ENCODE data around the gene VPS72.
"Not testable (repeated sequence)": the region's sequence is repeated elsewhere in the genome, so short reads cannot be mapped to it uniquely, and the experiment has no call there.

VPS72 gene

GRCh38 chr1:151189637-151190445, at the start of gene VPS72:
VPS72 (minus strand) TSS chr1:151190197; CDS start chr1:151190121, 76 bp downstream.
- peak; percentile 96 for DNase-seq

- peak; percentile 87 for DNase-seq
Observed at GRCh38 chr1:151238467-151238739, 48.4 kb upstream of the VPS72 start.

- no peak for DNase-seq
Observed at GRCh38 chr1:151237678-151238466, 47.9 kb upstream of the VPS72 start.

- no peak for DNase-seq
Observed at GRCh38 chr1:151235235-151235634, 45.2 kb upstream of the VPS72 start.

- no peak for DNase-seq
Observed at GRCh38 chr1:151222130-151222529, 32.1 kb upstream of the VPS72 start.

- DNase-seq: no peak
Observed at GRCh38 chr1:151221616-151222015, 31.6 kb upstream of the VPS72 start.

GRCh38 chr1:151213560-151213959, 23.6 kb upstream of the VPS72 start:
- DNase-seq: no peak

GRCh38 chr1:151211972-151212705, 22.1 kb upstream of the VPS72 start:
- DNase-seq: no peak

- DNase-seq: no peak
Observed at GRCh38 chr1:151210830-151211229, 20.8 kb upstream of the VPS72 start.

GRCh38 chr1:151205381-151205965, 15.5 kb upstream of the VPS72 start:
- DNase-seq: not testable (repeated sequence)

- DNase-seq: no peak
Observed at GRCh38 chr1:151199873-151200581, 10.0 kb upstream of the VPS72 start.

- DNase-seq: peak; percentile 98
Observed at GRCh38 chr1:151198254-151199127, 8.5 kb upstream of the VPS72 start, which contains the start of gene PIP5K1A. PIP5K1A (plus strand) TSS chr1:151198552; CDS start chr1:151198997, 445 bp downstream.

GRCh38 chr1:151197863-151198253, 7.9 kb upstream of the VPS72 start:
- no peak for DNase-seq

- DNase-seq: peak; percentile 94
Observed at GRCh38 chr1:151196292-151196800, 6.3 kb upstream of the VPS72 start.

- not testable (repeated sequence) for DNase-seq
Observed at GRCh38 chr1:151194894-151195594, 5.0 kb upstream of the VPS72 start.

GRCh38 chr1:151193856-151194255, 3.9 kb upstream of the VPS72 start:
- no peak for DNase-seq

GRCh38 chr1:151193304-151193703, 3.3 kb upstream of the VPS72 start:
- no peak for DNase-seq

- DNase-seq: no peak
Observed at GRCh38 chr1:151192047-151192446, 2.0 kb upstream of the VPS72 start.

GRCh38 chr1:151188667-151189066, 1.3 kb downstream of the VPS72 start:
- not testable (repeated sequence) for DNase-seq

- peak; percentile 32 for DNase-seq
Observed at GRCh38 chr1:151187205-151187604, 2.8 kb downstream of the VPS72 start.
